ENCODE measurements around the gene DMGDH. TPM values are rescaled to one million over a fixed set of nuclear protein-coding genes. Genes with fewer than 3 reads are reported as not detected.

DMGDH gene
- total RNA-seq, 3 donors from 2014 or later, result 1.5 to 12.5 (median 2.9) TPM

DNA sequence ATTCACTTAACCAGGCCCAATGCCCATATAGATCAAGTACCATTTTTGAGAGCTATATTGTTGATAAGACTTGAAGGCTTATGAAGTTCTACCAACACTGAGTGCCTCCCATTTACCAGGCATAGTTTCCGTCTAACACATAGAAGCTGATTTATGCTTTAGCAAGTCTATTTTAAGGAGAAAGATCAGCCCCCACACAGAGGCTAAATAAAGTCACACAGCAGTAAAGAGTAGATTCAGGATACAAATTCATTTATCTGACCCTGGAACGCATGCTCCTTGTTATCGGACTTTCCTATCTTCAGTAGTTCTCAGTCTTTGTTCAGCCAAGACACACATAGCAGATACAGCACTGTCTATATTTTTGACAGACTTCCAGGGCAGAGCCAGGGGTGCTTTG lies 34.2 kb downstream of the DMGDH start:
- H3K27me3 ChIP-seq, result no peaks in the 10 kb centered on the region
- TF ChIP-seq POLR2A (IDR thresholded peaks at IDR 0.05) (no peak), POLR2AphosphoS5 (IDR thresholded peaks at IDR 0.05) (no peak)
- TF ChIP-seq, protein P1, sequence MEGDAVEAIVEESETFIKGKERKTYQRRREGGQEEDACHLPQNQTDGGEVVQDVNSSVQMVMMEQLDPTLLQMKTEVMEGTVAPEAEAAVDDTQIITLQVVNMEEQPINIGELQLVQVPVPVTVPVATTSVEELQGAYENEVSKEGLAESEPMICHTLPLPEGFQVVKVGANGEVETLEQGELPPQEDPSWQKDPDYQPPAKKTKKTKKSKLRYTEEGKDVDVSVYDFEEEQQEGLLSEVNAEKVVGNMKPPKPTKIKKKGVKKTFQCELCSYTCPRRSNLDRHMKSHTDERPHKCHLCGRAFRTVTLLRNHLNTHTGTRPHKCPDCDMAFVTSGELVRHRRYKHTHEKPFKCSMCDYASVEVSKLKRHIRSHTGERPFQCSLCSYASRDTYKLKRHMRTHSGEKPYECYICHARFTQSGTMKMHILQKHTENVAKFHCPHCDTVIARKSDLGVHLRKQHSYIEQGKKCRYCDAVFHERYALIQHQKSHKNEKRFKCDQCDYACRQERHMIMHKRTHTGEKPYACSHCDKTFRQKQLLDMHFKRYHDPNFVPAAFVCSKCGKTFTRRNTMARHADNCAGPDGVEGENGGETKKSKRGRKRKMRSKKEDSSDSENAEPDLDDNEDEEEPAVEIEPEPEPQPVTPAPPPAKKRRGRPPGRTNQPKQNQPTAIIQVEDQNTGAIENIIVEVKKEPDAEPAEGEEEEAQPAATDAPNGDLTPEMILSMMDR (IDR thresholded peaks at IDR 0.05), result no peak
- no peaks in the 10 kb centered on the region for H3K9me3 ChIP-seq
- H3K4me1 ChIP-seq, result no peaks in the 10 kb centered on the region
- DNase-seq (ENCODE audit: low spot score in 2 of 2), result no peak
- no peak overlapping the region for H3K27ac ChIP-seq
- no peaks in the 10 kb centered on the region for H3K36me3 ChIP-seq
- no peak overlapping the region for H3K4me3 ChIP-seq
- intact Hi-C loops (cut with DNase I; ENCODE audit: low total_unique reads), result no loop called here

- intact Hi-C loops (cut with DNase I; ENCODE audit: low total_unique reads), result no loop called here
- Histone ChIP-seq H3K36me3 (no peaks in the 10 kb centered on the region), H3K27ac (no peak overlapping the region), H3K4me1 (no peaks in the 10 kb centered on the region), H3K9me3 (no peaks in the 10 kb centered on the region), H3K4me3 (no peak overlapping the region), H3K27me3 (no peaks in the 10 kb centered on the region)
- DNase-seq (ENCODE audit: low spot score in 2 of 2), result no peak
- TF ChIP-seq POLR2A (IDR thresholded peaks at IDR 0.05), result no peak
- TF ChIP-seq POLR2AphosphoS5 (IDR thresholded peaks at IDR 0.05), result no peak
- TF ChIP-seq, protein P1 (IDR thresholded peaks at IDR 0.05), result no peak
These were observed 36.7 kb downstream of the DMGDH start for GRCh38 chr5:79032782-79033181.

DNA sequence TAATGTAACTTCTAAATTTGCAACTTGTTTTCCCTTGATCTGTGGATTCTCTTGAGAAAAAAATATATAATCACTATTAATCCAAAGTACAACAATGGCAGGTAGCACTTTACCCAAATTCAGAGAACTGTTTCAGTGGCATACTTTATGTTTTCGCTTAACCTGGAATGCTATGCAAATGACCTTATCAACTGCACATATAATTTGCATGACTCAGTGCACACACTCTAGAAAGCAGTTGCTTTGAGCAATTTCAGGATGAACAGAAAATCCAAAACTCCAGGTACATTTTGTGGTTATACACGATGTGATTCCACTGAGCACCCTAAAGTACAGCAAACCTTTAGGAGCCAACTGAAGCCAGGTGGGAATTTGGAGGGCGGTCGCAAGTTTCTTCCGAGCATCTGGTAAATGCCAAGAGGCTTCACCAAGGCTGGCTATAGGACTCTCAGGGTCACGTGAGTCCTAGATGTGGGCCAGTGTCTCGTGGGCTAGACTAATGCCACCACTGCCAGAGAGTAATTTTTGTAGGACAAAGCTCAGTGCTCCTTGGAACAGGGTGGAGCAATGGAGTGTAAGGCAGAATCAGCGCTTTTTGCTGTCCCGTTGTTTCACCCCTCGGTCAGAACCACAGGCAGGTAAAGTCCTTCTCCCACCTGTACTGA lies 37.3 kb downstream of the DMGDH start:
- Histone ChIP-seq H3K27me3 (no peaks in the 10 kb centered on the region), H3K36me3 (no peaks in the 10 kb centered on the region), H3K4me1 (no peaks in the 10 kb centered on the region), H3K9me3 (no peaks in the 10 kb centered on the region), H3K4me3 (no peak overlapping the region), H3K27ac (no peak overlapping the region)
- TF ChIP-seq POLR2AphosphoS5 (IDR thresholded peaks at IDR 0.05) (no peak), POLR2A (IDR thresholded peaks at IDR 0.05) (no peak)
- TF ChIP-seq, protein P1 (IDR thresholded peaks at IDR 0.05), result no peak
- intact Hi-C loops (cut with DNase I; ENCODE audit: low total_unique reads), result no loop called here
- DNase-seq (ENCODE audit: low spot score in 2 of 2), result no peak

DNA sequence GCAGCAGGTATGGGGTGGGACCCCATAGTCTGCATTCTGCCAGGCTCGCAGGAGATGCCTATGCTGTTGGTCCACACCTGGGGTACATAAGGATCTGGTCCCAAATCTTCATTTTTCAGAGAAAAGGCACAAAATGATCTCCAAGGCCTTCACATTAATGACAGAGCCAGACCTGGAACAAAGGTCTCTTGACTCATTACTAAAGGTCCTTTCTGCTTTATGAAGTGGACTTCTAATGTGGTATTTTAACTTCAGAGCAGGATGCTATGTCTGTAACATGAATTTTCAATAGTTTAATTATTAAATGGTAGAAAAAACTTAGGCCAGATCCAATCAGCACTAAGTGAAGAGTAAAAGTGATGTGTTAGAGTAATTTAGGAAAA lies 38.0 kb downstream of the DMGDH start:
- no peak overlapping the region for H3K27ac ChIP-seq
- intact Hi-C loops (cut with DNase I; ENCODE audit: low total_unique reads), result no loop called here
- TF ChIP-seq POLR2A (IDR thresholded peaks at IDR 0.05) (no peak), POLR2AphosphoS5 (IDR thresholded peaks at IDR 0.05) (no peak)
- TF ChIP-seq, protein P1 (IDR thresholded peaks at IDR 0.05), result no peak
- H3K4me3 ChIP-seq, result no peak overlapping the region
- H3K4me1 ChIP-seq, result no peaks in the 10 kb centered on the region
- no peaks in the 10 kb centered on the region for H3K27me3 ChIP-seq
- H3K9me3 ChIP-seq, result no peaks in the 10 kb centered on the region
- no peaks in the 10 kb centered on the region for H3K36me3 ChIP-seq
- no peak for DNase-seq (ENCODE audit: low spot score in 2 of 2)

DNA sequence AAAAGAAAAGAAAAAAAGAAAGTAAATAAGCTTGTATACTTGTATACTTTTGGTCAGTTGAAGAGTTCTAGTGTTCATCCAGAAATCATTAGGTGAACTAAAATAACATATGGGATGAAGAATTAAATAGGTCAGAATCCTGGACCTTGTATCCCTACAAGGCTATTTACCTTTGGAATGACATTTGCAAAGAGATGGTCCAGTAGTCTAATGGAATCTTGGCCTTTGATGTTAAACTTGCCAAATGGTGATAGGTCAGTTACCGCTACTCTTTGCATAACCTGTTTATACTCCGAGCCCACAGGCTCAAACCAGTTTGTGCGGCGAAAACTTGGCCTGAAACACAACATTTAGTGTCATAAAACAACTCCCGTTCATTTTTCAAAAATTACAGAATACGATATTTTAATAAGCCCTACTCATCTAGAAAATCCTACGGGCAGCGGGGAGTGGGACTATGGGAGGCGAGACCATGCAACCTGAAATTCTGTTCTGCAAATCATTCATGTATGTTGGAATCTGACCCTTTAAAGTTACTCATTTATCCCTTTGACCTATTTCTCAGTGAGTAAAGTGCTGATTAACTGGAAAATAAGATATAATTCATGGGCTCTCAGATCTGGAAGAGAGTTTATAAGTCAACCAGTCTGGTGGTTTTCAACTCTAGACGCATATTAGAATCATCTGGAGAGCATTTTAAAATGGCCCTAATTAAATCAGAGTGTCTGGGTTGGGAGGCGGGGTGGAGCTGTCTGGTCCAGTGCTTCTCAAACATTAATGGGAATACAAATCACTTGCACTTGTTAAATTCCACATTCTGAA lies 38.6 kb downstream of the DMGDH start:
- Histone ChIP-seq H3K27me3 (no peaks in the 10 kb centered on the region), H3K9me3 (no peaks in the 10 kb centered on the region), H3K4me1 (no peaks in the 10 kb centered on the region), H3K27ac (no peak overlapping the region), H3K36me3 (no peaks in the 10 kb centered on the region), H3K4me3 (no peak overlapping the region)
- intact Hi-C loops (cut with DNase I; ENCODE audit: low total_unique reads), result no loop called here
- no peak for DNase-seq (ENCODE audit: low spot score in 2 of 2)
- TF ChIP-seq POLR2A (IDR thresholded peaks at IDR 0.05) (no peak), POLR2AphosphoS5 (IDR thresholded peaks at IDR 0.05) (no peak)
- TF ChIP-seq, protein P1 (IDR thresholded peaks at IDR 0.05), result no peak
